HepG2 (cell line): ENCODE results near the gene INSR. TPM values are rescaled to one million over a fixed set of nuclear protein-coding genes. Genes with fewer than 3 reads are reported as not detected.

Experiments
- ATAC-seq: fragments of 200-7000 bp; cut with Tn5 transposase; 3 replicates; pipeline ENCODE4 v1.9.1; 2020; ENCODE audit warnings: mild to moderate bottlenecking, moderate library complexity
- BruUV-seq: library from RNA; stranded (reverse); fragments of 400-500 nt; replicated peaks from 2 replicates; lab custom pipeline; 2021; lab: Mats Ljungman, UMichigan
- CTCF ChIA-PET: fragments of 300-600 bp; formaldehyde crosslinking; extraction: SDS; loops from one replicate; lab custom pipeline; 2021; ENCODE audit warnings: low total read pairs, inconsistent platforms, low intra/inter-chr PET ratio; lab: Yijun Ruan, JAX
- POLR2A ChIA-PET: fragments of 350-600 bp; sonication (Branson Sonifier 250); formaldehyde crosslinking; loops from one replicate; lab custom pipeline; 2020; ENCODE audit warnings: antibody characterized with exemption, inconsistent platforms; lab: Yijun Ruan, JAX
- DNase-seq: peaks from one replicate; pipeline ENCODE4 v3.0.0-alpha.2; 2015; ENCODE audit warnings: low spot score
- FAIRE-seq: peaks from 3 replicates; lab custom pipeline; 2011; peaks lifted over from hg19 to GRCh38; lab: Jason Lieb, UNC
- H2AFZ ChIP-seq: one replicate; pipeline ENCODE4 v1.6.1; 2011; ENCODE audit warnings: low read length, inconsistent platforms
- H3K27ac ChIP-seq: fragments of 300-600 bp; 3 replicates; pipeline ENCODE4 v1.8.0; 2011; ENCODE audit warnings: mixed run types, mild to moderate bottlenecking, mixed read lengths, low read length, inconsistent platforms; ENCODE audit not compliant: insufficient read depth; ENCODE audit errors: extremely low read length
- H3K27me3 ChIP-seq, 2 experiments: fragments of 200-600 bp in 1 of 2; 2 replicates in 1 of 2; 3 replicates in 1 of 2; pipeline versions ENCODE4 v1.6.0 to v1.8.0; 2011; ENCODE audit warnings: low read length in 2 of 2, mild to moderate bottlenecking in 2 of 2, moderate library complexity in 2 of 2, inconsistent platforms in 1 of 2; ENCODE audit not compliant: insufficient read depth in 2 of 2, control insufficient read depth in 1 of 2
- H3K36me3 ChIP-seq, 2 experiments: fragments of 200-600 bp in 1 of 2; replicated peaks in 1 of 2; 2 replicates in 1 of 2; 3 replicates in 1 of 2; pipeline versions ENCODE4 v1.5.1 to v1.8.0; 2011; ENCODE audit warnings: low read length in 2 of 2, inconsistent platforms in 1 of 2; ENCODE audit not compliant: insufficient read depth in 2 of 2, control insufficient read depth in 1 of 2
- H3K4me1 ChIP-seq: 2 replicates; pipeline ENCODE4 v1.5.1; 2012; ENCODE audit warnings: low read length, inconsistent platforms; ENCODE audit not compliant: insufficient read depth
- H3K4me2 ChIP-seq: 2 replicates; pipeline ENCODE4 v1.6.0; 2011; ENCODE audit warnings: low read depth, low read length, inconsistent platforms
- H3K4me3 ChIP-seq, 3 experiments: fragments of 200-600 bp in 1 of 3; sonication (generic), shearing (Covaris generic) in 1 of 3; replicated peaks in 1 of 3; 2 replicates each; pipeline ENCODE4 v1.5.1; 2011 to 2016; ENCODE audit warnings: low read length in 3 of 3, inconsistent platforms in 2 of 3, low read depth in 2 of 3, mild to moderate bottlenecking in 2 of 3, control low read depth in 1 of 3, mixed read lengths in 1 of 3; ENCODE audit not compliant: insufficient read depth in 1 of 3
- H3K79me2 ChIP-seq: one replicate; pipeline ENCODE4 v1.6.1; 2011; ENCODE audit warnings: low read length, inconsistent platforms; ENCODE audit not compliant: insufficient read depth
- H3K9ac ChIP-seq: 2 replicates; pipeline ENCODE4 v1.6.0; 2011; ENCODE audit warnings: mild to moderate bottlenecking, low read depth, low read length, inconsistent platforms; ENCODE audit not compliant: insufficient read depth
- H3K9me3 ChIP-seq: 2 replicates; pipeline ENCODE4 v1.5.1; 2012; ENCODE audit warnings: mild to moderate bottlenecking, low read length
- H4K20me1 ChIP-seq: 2 replicates; pipeline ENCODE4 v1.6.0; 2011; ENCODE audit warnings: inconsistent platforms, mild to moderate bottlenecking, low read length, moderate library complexity; ENCODE audit not compliant: insufficient read depth
- CEBPG ChIP-seq: IDR thresholded peaks from 2 replicates; pipeline ENCODE4 v1.6.1; 2016
- EHMT2 ChIP-seq: fragments of 200-600 bp; sonication (generic); IDR thresholded peaks from 2 replicates; pipeline ENCODE4 v1.7.0; 2017; ENCODE audit warnings: antibody characterized with exemption, low read depth, low read length, borderline replicate concordance
- HNRNPH1 ChIP-seq: fragments of 200-400 bp; formaldehyde crosslinking; optimal IDR thresholded peaks from 2 replicates; pipeline ENCODE3; 2017; ENCODE audit warnings: mild to moderate bottlenecking, low read depth, low read length
- RBAK ChIP-seq: sonication (generic); formaldehyde crosslinking; IDR thresholded peaks from 2 replicates; pipeline ENCODE4 v1.5.1; 2020; ENCODE audit warnings: mild to moderate bottlenecking, missing genetic modification reagents
- ZMYM2 ChIP-seq: sonication (generic); formaldehyde crosslinking; IDR thresholded peaks from 2 replicates; pipeline ENCODE4 v1.8.0; 2022; ENCODE audit warnings: mild to moderate bottlenecking, missing genetic modification reagents
- ZNF180 ChIP-seq: sonication (generic); formaldehyde crosslinking; IDR thresholded peaks from 2 replicates; pipeline ENCODE4 v1.4.0; 2020; ENCODE audit warnings: low read depth, missing genetic modification reagents, borderline replicate concordance
- ZNF234 ChIP-seq: sonication (generic); formaldehyde crosslinking; conservative IDR thresholded peaks from 2 replicates; pipeline ENCODE4 v1.5.1; 2020; ENCODE audit warnings: mild to moderate bottlenecking, missing genetic modification reagents
- ZNF616 ChIP-seq: sonication (generic); formaldehyde crosslinking; IDR thresholded peaks from 2 replicates; pipeline ENCODE4 v1.5.0; 2020; ENCODE audit warnings: low read depth, mild to moderate bottlenecking, missing genetic modification reagents
- ZNF724P ChIP-seq: sonication (generic); formaldehyde crosslinking; IDR thresholded peaks from 2 replicates; pipeline ENCODE4 v1.8.0; 2022; ENCODE audit warnings: missing genetic modification reagents, borderline replicate concordance
- ZNF816 ChIP-seq: sonication (generic); formaldehyde crosslinking; IDR thresholded peaks from 2 replicates; pipeline ENCODE4 v1.8.0; 2022; ENCODE audit warnings: missing genetic modification reagents, mild to moderate bottlenecking, borderline replicate concordance
- ZSCAN12 ChIP-seq: sonication (generic); formaldehyde crosslinking; IDR thresholded peaks from 2 replicates; pipeline ENCODE4 v1.9.0; 2021; ENCODE audit warnings: mild to moderate bottlenecking, missing genetic modification reagents
- ZSCAN22 ChIP-seq: sonication (generic); formaldehyde crosslinking; IDR thresholded peaks from 2 replicates; pipeline ENCODE4 v1.4.0; 2020; ENCODE audit warnings: mild to moderate bottlenecking, missing genetic modification reagents
- WGBS: methylation state at CpG from one replicate; pipeline ENCODE4 v1.1.6; 2017; ENCODE audit warnings: low lambda C conversion rate; 5-methylcytosine and 5-hydroxymethylcytosine counted together
- in situ Hi-C: cut with HindIII; loops from 2 replicates; pipeline ENCODE4 v1.10.0; 2017; ENCODE audit warnings: low pct_unique_long_range_greater_than_20kb; ENCODE audit not compliant: extremely low pct_ligation_motif_present
- intact Hi-C: fragments of 100-400 bp; cut with micrococcal nuclease; formaldehyde crosslinking; loops from one replicate; pipeline ENCODE4 v1.10.0; 2022; ENCODE audit not compliant: unreplicated experiment
- polyA plus RNA-seq, 8 experiments: library from polyadenylated mRNA; depleted of rRNA in 3 of 8; stranded (reverse) in 7 of 8; unstranded in 1 of 8; fragments of >200 nt; fragmentation: Illumina TruSeq in 4 of 8; extraction: Trizol in 4 of 8; gene quantifications; 2 replicates each; pipeline versions ENCODE4 v1.2.1 to v1.2.3, GENCODE V29; 2011 to 2016; ENCODE audit warnings: low read depth in 4 of 8, missing spikeins in 1 of 8, mixed read lengths in 1 of 8; ENCODE audit not compliant: insufficient read depth in 1 of 8
- total RNA-seq, 5 experiments: library from RNA; depleted of rRNA; stranded (reverse); fragments of >200 nt; fragmentation: Illumina TruSeq; extraction: Trizol; gene quantifications; 2 replicates each; pipeline ENCODE4 v1.2.3, GENCODE V29; 2016; ENCODE audit warnings: low read depth in 1 of 5

The INSR gene
- total and polyA plus RNA-seq, 2 of the 13 experiments (the other 11 are each of a cell fraction or from before 2014, with no cell fraction given), result 24.2 to 29.8 TPM

DNA sequence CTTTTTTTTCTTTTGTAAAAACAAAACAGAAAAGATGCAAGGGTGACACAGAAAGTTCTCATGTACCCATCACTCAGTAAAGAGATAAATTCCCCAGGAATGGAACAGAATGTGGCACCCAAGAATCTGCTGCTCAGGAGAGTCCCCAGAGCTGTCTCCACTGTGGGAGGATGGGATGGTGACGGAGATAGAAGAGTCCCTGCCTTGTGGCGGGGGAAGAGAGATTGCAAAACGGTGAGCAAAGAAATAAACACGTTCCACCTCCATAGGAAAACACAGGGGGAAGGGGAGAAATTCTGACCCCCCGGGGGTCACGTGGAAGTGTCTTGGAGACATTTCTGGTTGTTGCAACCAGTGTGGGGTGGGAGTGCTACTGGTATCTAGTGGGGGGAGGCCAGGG lies 76.4 kb downstream of the INSR start:
- H3K9me3 ChIP-seq, result no peaks in the 10 kb centered on the region
- no peak for DNase-seq
- H3K36me3 ChIP-seq, result no peaks in the 10 kb centered on the region; a peak in 1 of 5 replicates
- ATAC-seq, result no peak
- POLR2A ChIA-PET, result no interaction called here
- H3K9ac ChIP-seq, result no peak overlapping the region
- in situ Hi-C loops (no loop called here), intact Hi-C loops (no loop called here)
- H3K4me3 ChIP-seq, result no peak overlapping the region
- peaks cover 13% of the 10 kb centered on the region; the same call in 1 of the 2 replicates for H4K20me1 ChIP-seq
- FAIRE-seq, result no peak
- CTCF ChIA-PET, result no interaction called here
- BruUV-seq, result no TSS peak
- TF ChIP-seq HNRNPH1, result no peak
- TF ChIP-seq ZSCAN22 (CRISPR knock-in tag), result no peak
- H3K27ac ChIP-seq, result no peak overlapping the region
- peaks cover 38% of the 10 kb centered on the region for H3K4me1 ChIP-seq
- no peak overlapping the region for H2AFZ ChIP-seq
- H3K79me2 ChIP-seq, result peaks cover 25% of the 10 kb centered on the region
- 80% methylated on average over 6 of the region's 6 CpGs for WGBS
- no peak overlapping the region for H3K4me2 ChIP-seq
- H3K27me3 ChIP-seq, result no peaks in the 10 kb centered on the region

DNA sequence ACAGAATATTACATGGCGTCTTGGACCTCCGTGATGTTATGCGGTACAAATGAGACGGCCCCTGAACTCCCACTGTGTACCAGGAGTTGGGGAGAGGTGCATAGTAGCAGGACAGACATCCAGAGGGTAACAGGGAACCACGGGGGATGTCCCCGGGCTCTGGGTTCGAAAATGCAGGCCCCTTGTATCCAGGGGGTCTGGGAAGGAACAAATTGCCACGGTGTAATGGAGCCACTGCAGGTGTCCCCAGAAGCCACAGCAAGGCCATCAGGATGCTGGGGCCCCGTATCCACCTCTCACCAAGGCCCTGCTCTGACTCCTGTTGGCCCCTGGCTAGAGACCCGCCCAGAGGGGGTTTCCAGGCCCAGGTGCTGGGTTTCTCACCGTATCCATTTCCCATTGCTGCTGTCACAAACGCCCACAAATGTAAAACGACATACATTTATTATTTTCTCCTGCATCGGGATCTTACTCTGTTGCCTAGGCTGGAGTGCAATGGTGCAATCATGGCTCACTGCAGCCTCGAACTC lies 77.8 kb downstream of the INSR start:
- Histone ChIP-seq H3K9me3 (no peaks in the 10 kb centered on the region), H3K79me2 (peaks cover 24% of the 10 kb centered on the region), H3K4me2 (no peak overlapping the region), H3K27me3 (no peaks in the 10 kb centered on the region), H3K9ac (no peak overlapping the region), H3K36me3 (no peaks in the 10 kb centered on the region; a peak in 1 of 5 replicates), H3K27ac (no peak overlapping the region), H3K4me3 (no peak overlapping the region), H4K20me1 (peaks cover 5% of the 10 kb centered on the region; the same call in 1 of the 2 replicates), H3K4me1 (peaks cover 39% of the 10 kb centered on the region), H2AFZ (no peak overlapping the region)
- FAIRE-seq, result no peak
- intact Hi-C loops, result no loop called here
- TF ChIP-seq EHMT2 (no peak), ZNF816 (CRISPR knock-in tag) (no peak), CEBPG (CRISPR knock-in tag) (no peak), ZSCAN12 (no peak), ZMYM2 (CRISPR knock-in tag) (no peak), RBAK (no peak), ZNF616 (CRISPR knock-in tag) (no peak), ZNF234 (CRISPR knock-in tag) (no peak), ZNF180 (CRISPR knock-in tag) (no peak), ZNF724P (no peak)
- ChIA-PET CTCF (no interaction called here), POLR2A (no interaction called here)
- no peak for ATAC-seq
- 96% methylated on average over 15 of the region's 15 CpGs for WGBS
- DNase-seq, result no peak
- in situ Hi-C loops, result no loop called here
- BruUV-seq, result no TSS peak
